ENCODE results near the gene C19orf38.

The C19orf38 gene

DNA sequence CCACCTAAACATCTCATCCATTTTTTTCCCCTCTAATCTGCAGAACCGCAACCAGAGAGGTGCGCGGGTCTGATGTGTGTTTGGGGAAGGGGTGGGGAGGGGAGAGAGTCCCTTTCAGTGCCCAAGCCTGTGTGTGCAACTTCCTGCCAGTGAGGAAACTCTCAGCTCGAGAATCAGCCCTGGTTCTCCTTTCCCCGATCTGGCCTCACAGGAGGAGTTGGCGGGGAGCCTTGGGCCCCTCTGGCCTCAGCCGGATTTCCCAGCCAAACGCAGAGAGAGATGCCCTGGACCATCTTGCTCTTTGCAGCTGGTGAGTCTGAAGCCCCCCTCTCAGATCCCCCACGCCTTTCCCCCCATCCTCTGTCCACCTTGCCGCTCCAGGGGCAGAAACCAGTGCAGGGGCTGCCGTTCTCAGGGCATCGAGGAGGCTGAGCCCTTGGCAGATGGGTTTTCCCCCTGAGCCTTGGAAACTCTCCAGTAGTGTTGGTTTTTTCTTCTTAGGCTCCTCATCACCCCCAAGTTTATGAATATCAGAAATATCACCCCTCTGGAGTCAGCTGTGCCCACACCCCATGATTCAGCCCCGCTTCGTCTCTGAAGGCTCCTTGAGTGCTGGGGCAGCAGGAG, at the start of gene C19orf38:
C19orf38 (plus strand) TSS at position 186 of the 627 bp plus-strand sequence; CDS start at position 280, 94 bp downstream.
- in situ Hi-C loops (cut with MboI; ENCODE audit: low sequenced_read_pairs), result no loop called here

GRCh38 chr19:10800488-10800887, 47.7 kb upstream of the C19orf38 start:
- in situ Hi-C loops (cut with MboI; ENCODE audit: low sequenced_read_pairs), result no loop called here

DNA sequence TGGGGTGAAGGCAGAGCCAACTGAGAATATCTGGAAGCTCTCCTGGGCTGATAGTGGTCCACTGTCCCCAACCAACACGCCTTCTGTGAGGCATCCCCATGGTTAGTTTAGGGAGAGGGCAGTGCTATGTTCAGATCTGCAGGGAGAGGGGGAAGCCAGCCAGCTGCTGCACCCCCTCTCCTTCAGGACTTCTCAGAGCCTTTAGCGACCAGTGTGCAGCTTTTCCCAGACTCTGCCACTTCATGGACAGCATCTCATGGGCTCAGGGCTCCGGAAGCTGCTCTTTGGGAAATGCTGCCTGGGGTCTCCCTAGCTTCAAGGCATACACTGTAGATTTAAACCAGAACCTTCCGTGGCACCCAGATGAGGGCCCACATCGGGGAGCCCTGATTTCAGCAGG, 45.7 kb upstream of the C19orf38 start:
- in situ Hi-C loops (cut with MboI; ENCODE audit: low sequenced_read_pairs), result no loop called here

GRCh38 chr19:10803252-10803651, 45.0 kb upstream of the C19orf38 start:
- in situ Hi-C loops (cut with MboI; ENCODE audit: low sequenced_read_pairs), result no loop called here

DNA sequence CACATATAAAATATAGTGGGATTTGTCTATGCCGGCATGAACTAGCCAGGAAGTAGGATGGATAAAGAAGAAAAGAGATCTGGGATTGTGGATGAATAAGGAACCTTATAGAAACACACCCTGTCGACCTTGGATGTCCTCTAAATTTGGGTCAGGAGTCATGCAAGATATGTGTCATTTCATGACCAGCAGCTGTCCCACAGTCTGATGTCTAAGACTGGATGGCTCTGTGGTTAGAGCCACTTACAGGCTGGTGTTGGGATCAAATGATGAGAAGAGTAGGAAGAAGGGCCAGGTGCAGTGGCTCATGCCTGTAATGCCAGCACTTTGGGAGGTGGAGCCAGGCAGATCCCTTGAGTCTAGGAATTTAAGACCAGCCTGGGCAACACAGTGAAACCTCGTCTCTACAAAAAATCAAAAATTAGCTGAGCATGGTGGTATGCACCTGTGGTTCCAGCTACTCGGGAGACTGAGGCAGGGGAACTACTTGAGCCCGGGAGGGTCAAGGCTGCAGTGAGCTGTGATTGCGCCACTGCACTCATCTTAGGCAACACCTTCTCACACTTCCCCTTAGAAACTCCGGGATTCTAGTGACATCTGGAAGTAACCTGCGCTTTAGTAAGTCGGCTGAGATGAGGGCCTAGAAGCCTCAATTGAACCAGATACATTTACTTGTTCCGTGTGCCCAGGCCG, 43.0 kb upstream of the C19orf38 start:
- in situ Hi-C loops (cut with MboI; ENCODE audit: low sequenced_read_pairs), result no loop called here

- in situ Hi-C loops (cut with MboI; ENCODE audit: low sequenced_read_pairs), result no loop called here
Observed at GRCh38 chr19:10805758-10806247, 42.4 kb upstream of the C19orf38 start.

- in situ Hi-C loops (cut with MboI; ENCODE audit: low sequenced_read_pairs), result no loop called here
Observed at GRCh38 chr19:10808937-10809649, 39.1 kb upstream of the C19orf38 start.

DNA sequence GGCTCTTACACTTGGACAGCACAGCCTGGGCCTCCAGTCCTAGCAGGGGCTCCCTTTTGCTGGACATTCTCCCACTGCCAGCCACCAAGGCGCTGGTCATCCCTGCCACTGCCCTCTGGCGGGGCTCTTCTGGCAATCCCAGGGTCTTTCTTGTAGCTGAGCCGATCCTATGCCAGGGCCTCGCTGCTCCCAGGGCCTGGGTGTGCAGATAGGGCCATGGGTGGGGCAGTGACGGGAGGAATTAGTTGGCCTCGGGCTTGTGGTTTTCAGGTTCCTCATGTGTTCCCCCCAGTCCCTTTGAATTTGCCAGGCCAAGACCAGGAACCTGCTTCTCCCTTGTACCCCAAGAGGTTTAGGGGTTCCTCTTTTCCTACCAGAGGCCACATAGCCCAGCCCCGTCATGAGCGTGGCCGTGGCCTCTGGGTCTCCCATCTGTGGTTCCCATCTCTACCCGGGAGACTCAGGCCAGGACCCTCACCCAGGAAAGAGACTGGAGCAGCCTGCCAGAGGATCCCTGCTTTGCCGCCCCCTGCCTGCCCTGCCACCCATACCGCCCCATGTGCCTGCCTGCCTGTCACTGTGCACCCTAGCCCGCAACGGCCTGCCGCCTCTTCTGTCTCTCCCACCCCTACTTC, 38.4 kb upstream of the C19orf38 start:
- in situ Hi-C loops (cut with MboI; ENCODE audit: low sequenced_read_pairs), result no loop called here

GRCh38 chr19:10811391-10812111, 36.7 kb upstream of the C19orf38 start:
- in situ Hi-C loops (cut with MboI; ENCODE audit: low sequenced_read_pairs), result no loop called here

- in situ Hi-C loops (cut with MboI; ENCODE audit: low sequenced_read_pairs), result no loop called here
Observed at GRCh38 chr19:10812196-10812595, 36.0 kb upstream of the C19orf38 start.

GRCh38 chr19:10812902-10813404, 35.3 kb upstream of the C19orf38 start:
- in situ Hi-C loops (cut with MboI; ENCODE audit: low sequenced_read_pairs), result no loop called here

- in situ Hi-C loops (cut with MboI; ENCODE audit: low sequenced_read_pairs), result no loop called here
Observed at GRCh38 chr19:10815007-10815536, 33.1 kb upstream of the C19orf38 start.

DNA sequence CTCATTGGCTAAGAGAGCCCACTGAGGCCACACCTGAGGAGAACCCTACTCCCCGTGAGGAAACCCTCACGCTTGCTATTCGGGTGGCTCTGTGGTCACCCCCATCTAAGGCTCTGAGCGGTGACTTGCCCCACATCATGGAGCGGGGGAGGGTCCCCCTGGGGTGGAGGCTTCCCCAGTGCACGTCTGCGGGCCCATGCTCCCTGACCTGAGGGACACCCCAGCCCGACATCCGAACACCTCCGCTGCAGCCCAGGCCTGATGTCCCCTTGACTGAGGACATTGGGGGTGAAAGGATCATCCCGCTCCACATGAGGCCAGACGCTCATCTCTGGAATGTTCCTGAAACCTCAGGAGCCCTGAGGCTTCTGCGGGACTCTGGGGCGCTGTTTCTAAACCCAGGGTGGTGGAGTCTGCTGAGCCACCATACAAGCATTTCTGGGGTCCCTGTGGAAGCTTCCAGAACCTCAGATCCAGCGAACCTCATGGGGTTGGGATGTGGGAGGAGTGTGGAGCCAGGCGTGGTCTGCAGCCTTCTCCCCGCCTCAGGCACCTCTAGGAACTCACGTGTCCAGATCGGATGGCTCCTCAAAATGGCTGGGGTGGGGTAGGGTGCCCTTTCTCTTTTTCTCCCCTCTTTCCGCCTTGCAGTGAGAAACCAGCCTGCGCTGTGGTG, 32.1 kb upstream of the C19orf38 start:
- in situ Hi-C loops (cut with MboI; ENCODE audit: low sequenced_read_pairs), result no loop called here

- in situ Hi-C loops (cut with MboI; ENCODE audit: low sequenced_read_pairs), result no loop called here
Observed at GRCh38 chr19:10816691-10817090, 31.5 kb upstream of the C19orf38 start.

DNA sequence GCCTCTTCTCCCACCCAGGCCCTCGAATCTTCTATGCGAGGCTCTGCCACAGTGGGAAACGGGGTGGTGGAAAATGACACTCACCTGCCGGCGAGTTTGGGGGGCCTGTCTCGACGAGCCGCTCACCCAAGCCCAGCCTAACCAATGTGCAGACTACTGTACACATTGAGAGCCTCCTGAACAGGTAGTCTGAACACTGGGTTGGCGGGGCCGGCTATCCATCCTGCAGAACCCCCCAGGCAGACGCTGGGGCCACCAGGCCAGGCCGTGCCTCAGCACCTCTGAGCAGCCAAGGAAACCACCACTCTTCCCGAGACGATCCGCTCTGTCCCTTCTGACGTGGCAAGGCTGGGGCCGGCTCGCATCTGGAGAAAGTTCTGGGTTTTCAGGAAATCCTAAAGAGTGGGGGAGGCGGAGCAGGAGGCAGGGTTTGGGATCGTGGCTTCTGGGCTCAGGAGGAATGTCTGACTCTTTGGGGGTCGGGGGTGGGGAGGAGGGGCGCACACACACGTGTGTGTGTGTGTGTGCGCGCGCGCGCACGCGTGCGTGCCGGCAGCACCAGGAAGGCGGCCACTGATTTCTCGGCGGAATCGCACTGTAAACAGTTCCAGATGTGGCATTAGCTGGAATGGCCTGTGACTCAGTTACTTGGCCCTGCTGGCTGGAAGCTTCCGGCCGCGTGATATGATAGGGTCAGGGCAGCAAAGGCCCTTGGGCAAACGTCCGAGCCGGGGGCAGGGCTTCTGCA, 30.8 kb upstream of the C19orf38 start:
- in situ Hi-C loops (cut with MboI; ENCODE audit: low sequenced_read_pairs), result no loop called here

- in situ Hi-C loops (cut with MboI; ENCODE audit: low sequenced_read_pairs), result no loop called here
Observed at GRCh38 chr19:10818301-10819123, 29.7 kb upstream of the C19orf38 start.

GRCh38 chr19:10819124-10820060, 28.8 kb upstream of the C19orf38 start:
- in situ Hi-C loops (cut with MboI; ENCODE audit: low sequenced_read_pairs), result no loop called here
